Measurements from ENCODE around the gene JUNB. TPM values are rescaled to one million over a fixed set of nuclear protein-coding genes. Genes with fewer than 3 reads are reported as not detected.

JUNB gene
- total RNA-seq, 1 experiment from 2014 or later, result 49.7 TPM

DNA sequence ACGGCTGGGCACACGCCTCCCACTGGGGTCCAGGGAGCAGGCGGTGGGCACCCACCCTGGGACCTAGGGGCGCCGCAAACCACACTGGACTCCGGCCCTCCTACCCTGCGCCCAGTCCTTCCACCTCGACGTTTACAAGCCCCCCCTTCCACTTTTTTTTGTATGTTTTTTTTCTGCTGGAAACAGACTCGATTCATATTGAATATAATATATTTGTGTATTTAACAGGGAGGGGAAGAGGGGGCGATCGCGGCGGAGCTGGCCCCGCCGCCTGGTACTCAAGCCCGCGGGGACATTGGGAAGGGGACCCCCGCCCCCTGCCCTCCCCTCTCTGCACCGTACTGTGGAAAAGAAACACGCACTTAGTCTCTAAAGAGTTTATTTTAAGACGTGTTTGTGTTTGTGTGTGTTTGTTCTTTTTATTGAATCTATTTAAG lies 1.6 kb downstream of the JUNB start:
- POLR2A ChIA-PET, result interaction anchor here (1.4 to 2.8 kb wide), 2 partner anchors 15 to 27 kb away, joined by 5 to 16 read pairs; no protein-coding TSS in a partner anchor
- H3K4me3 ChIP-seq (ENCODE audit: low read depth in 2 of 2, low read length in 2 of 2), result peak overlapping the region; percentile 75 to 79
- H3K27me3 ChIP-seq (ENCODE audit: control insufficient read depth, insufficient read depth, low read length), result no peaks in the 10 kb centered on the region
- ATAC-seq (no peak), DNase-seq (ENCODE audit: low read depth, low spot score) (no peak)
- BruUV-seq (replicated peaks), result TSS peak; percentile 81
- peak overlapping the region; percentile 87 for H3K27ac ChIP-seq (ENCODE audit: low read length)
- H3K36me3 ChIP-seq (ENCODE audit: control insufficient read depth, insufficient read depth, low read length), result peaks cover 2% of the 10 kb centered on the region
- CTCF ChIA-PET, result interaction anchor here (0.9 to 1.7 kb wide), 3 partner anchors 15 to 43 kb away, joined by 3 to 5 read pairs (median 4); no protein-coding TSS in a partner anchor
- peaks cover 27% of the 10 kb centered on the region for H3K4me1 ChIP-seq (ENCODE audit: control insufficient read depth, insufficient read depth, low read length)
- TF ChIP-seq TCF7L2 (IDR thresholded peaks at IDR 0.05; ENCODE audit: low read depth, low read length), result no peak
- TF ChIP-seq SIN3A (IDR thresholded peaks at IDR 0.05; ENCODE audit: borderline replicate concordance, insufficient read depth, low read depth, low read length), result no peak
- TF ChIP-seq, protein P1, sequence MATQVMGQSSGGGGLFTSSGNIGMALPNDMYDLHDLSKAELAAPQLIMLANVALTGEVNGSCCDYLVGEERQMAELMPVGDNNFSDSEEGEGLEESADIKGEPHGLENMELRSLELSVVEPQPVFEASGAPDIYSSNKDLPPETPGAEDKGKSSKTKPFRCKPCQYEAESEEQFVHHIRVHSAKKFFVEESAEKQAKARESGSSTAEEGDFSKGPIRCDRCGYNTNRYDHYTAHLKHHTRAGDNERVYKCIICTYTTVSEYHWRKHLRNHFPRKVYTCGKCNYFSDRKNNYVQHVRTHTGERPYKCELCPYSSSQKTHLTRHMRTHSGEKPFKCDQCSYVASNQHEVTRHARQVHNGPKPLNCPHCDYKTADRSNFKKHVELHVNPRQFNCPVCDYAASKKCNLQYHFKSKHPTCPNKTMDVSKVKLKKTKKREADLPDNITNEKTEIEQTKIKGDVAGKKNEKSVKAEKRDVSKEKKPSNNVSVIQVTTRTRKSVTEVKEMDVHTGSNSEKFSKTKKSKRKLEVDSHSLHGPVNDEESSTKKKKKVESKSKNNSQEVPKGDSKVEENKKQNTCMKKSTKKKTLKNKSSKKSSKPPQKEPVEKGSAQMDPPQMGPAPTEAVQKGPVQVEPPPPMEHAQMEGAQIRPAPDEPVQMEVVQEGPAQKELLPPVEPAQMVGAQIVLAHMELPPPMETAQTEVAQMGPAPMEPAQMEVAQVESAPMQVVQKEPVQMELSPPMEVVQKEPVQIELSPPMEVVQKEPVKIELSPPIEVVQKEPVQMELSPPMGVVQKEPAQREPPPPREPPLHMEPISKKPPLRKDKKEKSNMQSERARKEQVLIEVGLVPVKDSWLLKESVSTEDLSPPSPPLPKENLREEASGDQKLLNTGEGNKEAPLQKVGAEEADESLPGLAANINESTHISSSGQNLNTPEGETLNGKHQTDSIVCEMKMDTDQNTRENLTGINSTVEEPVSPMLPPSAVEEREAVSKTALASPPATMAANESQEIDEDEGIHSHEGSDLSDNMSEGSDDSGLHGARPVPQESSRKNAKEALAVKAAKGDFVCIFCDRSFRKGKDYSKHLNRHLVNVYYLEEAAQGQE (IDR thresholded peaks at IDR 0.05; ENCODE audit: insufficient read depth in 1 of 2, low read depth in 2 of 2, low read length in 1 of 2), result no peak
- TF ChIP-seq, protein P2, sequence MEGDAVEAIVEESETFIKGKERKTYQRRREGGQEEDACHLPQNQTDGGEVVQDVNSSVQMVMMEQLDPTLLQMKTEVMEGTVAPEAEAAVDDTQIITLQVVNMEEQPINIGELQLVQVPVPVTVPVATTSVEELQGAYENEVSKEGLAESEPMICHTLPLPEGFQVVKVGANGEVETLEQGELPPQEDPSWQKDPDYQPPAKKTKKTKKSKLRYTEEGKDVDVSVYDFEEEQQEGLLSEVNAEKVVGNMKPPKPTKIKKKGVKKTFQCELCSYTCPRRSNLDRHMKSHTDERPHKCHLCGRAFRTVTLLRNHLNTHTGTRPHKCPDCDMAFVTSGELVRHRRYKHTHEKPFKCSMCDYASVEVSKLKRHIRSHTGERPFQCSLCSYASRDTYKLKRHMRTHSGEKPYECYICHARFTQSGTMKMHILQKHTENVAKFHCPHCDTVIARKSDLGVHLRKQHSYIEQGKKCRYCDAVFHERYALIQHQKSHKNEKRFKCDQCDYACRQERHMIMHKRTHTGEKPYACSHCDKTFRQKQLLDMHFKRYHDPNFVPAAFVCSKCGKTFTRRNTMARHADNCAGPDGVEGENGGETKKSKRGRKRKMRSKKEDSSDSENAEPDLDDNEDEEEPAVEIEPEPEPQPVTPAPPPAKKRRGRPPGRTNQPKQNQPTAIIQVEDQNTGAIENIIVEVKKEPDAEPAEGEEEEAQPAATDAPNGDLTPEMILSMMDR (IDR thresholded peaks at IDR 0.05), result no peak
- no peak for TF ChIP-seq POLR2AphosphoS5 (IDR thresholded peaks at IDR 0.05; ENCODE audit: low read depth, low read length)
- in situ Hi-C loops (cut with HindIII; ENCODE audit: low pct_unique_long_range_greater_than_20kb, low sequenced_read_pairs) (no loop called here), intact Hi-C loops (cut with micrococcal nuclease; ENCODE audit: unreplicated experiment) (no loop called here)
- H3K9me3 ChIP-seq (ENCODE audit: control insufficient read depth, insufficient read depth, low read depth, low read length), result no peaks in the 10 kb centered on the region

DNA sequence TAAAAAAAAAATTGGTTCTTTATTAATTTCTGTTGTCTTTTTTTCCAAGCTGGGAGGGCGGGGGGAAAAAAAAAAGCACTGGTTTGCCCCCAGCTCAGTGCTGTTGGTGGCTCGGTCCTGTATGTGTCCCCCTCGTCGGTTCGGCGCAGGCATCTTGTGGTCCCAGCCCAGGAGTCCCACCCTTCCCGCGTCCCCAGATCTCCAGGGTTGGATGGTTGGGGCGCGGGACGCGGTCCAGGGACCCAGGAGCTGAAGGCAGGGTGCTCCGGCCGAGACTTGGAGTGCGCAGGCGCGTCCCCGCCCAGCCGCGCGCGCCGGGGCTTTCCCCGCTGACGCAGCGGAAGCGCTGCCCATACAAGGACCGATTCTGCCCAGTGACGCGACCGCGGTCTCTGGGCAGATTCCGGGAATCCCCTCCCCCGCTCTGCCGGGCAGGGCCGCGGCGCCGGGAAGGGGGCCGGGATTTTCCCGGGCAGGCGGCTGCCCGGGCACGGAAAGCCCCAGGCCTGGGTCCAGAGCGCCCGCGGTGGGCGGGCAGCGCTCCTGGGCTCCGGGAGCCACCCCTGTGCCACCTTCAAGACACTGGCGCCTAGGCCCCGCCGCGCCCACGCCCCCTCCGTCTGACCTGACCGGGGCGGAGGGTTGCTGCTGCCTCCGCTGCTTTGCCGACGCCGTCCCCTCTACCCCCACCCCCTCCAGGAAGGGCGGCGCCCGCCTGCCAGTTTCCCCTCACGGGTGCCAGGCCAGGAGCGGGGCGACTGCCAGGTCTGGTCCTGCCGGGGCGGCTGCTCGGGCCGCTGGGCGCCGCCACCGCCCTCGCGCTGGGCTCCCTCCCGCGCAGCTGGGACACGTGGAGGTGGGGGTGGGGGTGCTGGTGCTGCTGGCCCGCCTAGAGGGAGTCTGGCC lies 2.3 kb downstream of the JUNB start:
- TF ChIP-seq POLR2AphosphoS5 (IDR thresholded peaks at IDR 0.05; ENCODE audit: low read depth, low read length) (peak; percentile 59; the same call in 1 of the 2 replicates), SIN3A (IDR thresholded peaks at IDR 0.05; ENCODE audit: borderline replicate concordance, insufficient read depth, low read depth, low read length) (peak; percentile 54; the same call in 1 of the 2 replicates), TCF7L2 (IDR thresholded peaks at IDR 0.05; ENCODE audit: low read depth, low read length) (no peak; the same call in 1 of the 2 replicates)
- TF ChIP-seq, protein P2 (IDR thresholded peaks at IDR 0.05), result no peak
- TF ChIP-seq, protein P1 (IDR thresholded peaks at IDR 0.05; ENCODE audit: insufficient read depth in 1 of 2, low read depth in 2 of 2, low read length in 1 of 2), result no peak; a peak in 1 of 4 replicates
- ChIA-PET CTCF (interaction anchor here (0.6 to 1.1 kb wide), 3 partner anchors 27 to 42 kb away, joined by 3 to 4 read pairs (median 3); no protein-coding TSS in a partner anchor), POLR2A (interaction anchor here (0.6 to 2.8 kb wide), 3 partner anchors 16 to 112 kb away, joined by 4 to 16 read pairs (median 9); no protein-coding TSS in a partner anchor)
- BruUV-seq (replicated peaks), result no TSS peak
- no peak for DNase-seq (ENCODE audit: low read depth, low spot score)
- H3K4me3 ChIP-seq (ENCODE audit: low read depth in 2 of 2, low read length in 2 of 2), result peak overlapping the region; percentile 75 to 79
- in situ Hi-C loops (cut with HindIII; ENCODE audit: low pct_unique_long_range_greater_than_20kb, low sequenced_read_pairs) (no loop called here), intact Hi-C loops (cut with micrococcal nuclease; ENCODE audit: unreplicated experiment) (no loop called here)
- peaks cover 21% of the 10 kb centered on the region for H3K4me1 ChIP-seq (ENCODE audit: control insufficient read depth, insufficient read depth, low read length)
- H3K9me3 ChIP-seq (ENCODE audit: control insufficient read depth, insufficient read depth, low read depth, low read length), result no peaks in the 10 kb centered on the region
- ATAC-seq, result peak; percentile 43
- H3K27me3 ChIP-seq (ENCODE audit: control insufficient read depth, insufficient read depth, low read length), result no peaks in the 10 kb centered on the region
- peak overlapping the region; percentile 87 for H3K27ac ChIP-seq (ENCODE audit: low read length)
- peaks cover 2% of the 10 kb centered on the region for H3K36me3 ChIP-seq (ENCODE audit: control insufficient read depth, insufficient read depth, low read length)
